C1 segment of cervical spinal cord (tissue), 14 donors: ENCODE results near the gene PDE4D.
"Not testable (repeated sequence)": the region's sequence is repeated elsewhere in the genome, so short reads cannot be mapped to it uniquely, and the experiment has no call there.

Experiments used
- DNase-seq, 14 donors: peaks; one replicate each; lab custom pipeline; 2025; lab: John Stamatoyannopoulos, UW

Gene PDE4D

DNA sequence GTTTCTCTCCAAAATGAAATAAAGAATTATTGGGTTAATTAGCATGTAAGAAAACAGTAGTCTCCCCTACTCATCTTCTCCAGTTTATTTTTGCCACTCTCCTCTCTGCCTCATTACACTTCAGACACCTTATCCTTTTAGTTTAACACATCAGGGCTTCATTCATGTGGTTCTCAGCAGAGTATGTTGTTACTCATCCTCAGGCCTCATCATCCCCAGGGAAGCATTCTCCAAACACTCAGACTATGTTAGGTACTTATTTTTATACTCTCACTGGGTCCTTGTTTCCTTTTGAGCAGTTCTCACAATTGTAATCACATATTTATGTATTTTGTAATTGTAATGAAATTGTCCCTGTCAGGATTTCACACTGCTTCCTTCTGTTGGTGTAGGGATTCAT lies 470.5 kb downstream of the PDE4D start:
- no peak for DNase-seq

DNA sequence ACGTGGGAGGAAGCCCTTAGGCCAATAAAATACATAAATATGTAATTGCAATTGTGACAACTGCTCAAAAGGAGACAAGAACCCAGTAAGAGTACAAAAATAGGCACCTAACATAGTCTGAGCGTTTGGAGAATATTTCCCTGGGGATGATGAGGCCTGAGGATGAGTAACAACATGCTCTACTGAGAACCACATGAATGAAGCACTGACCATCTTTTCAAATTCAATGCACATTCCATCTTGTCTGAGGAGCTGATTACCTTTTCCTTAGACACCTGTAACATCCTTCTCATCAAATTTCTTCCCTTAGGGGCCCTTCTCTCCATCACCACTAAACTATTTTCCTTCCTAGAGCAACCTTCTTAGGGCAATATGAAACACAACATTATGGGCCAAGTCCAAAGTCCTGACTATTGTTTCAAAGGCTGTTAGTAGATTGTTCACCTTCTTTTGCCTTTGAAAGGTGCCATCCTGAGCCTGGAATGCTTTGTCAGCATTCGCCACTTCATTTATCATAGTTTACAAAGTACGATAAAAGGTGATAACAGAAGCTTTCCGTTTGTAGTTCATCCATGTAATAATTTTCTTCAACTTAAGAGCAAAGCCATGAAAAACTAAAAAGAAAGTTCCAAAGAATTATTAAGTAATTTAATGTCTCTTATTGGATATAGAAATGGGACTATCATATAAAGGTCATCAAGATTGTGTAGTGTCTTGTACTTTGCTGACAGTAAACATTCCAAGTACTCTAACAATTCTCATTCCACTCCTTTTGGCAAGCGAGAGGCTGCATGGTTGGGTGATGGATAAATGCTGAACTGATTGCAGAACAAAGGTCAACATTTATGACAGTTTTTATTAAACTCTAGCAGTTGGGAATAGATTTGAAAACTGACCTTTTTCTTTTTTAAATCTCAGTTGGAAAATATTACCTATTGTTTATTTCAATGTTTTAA lies 471.3 kb downstream of the PDE4D start:
- DNase-seq, result no peak

DNA sequence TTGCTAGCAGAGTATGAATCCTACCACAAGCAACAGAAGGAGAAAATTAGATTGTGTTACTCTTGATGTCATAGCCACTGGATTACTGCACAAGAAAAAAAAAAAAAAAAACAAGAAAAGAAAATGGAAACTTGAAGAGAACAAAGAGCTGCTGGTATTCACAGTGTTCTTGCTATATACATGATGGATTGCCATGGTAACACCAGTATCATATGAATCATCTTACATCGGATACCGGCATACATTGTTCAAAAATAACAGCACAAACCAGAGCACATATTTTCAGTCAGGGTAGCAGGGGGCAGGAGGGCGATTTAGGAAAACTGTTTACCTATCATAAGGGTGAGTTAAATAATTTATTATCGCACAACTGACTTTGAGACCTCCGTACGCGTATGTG lies 472.9 kb downstream of the PDE4D start:
- no peak for DNase-seq

DNA sequence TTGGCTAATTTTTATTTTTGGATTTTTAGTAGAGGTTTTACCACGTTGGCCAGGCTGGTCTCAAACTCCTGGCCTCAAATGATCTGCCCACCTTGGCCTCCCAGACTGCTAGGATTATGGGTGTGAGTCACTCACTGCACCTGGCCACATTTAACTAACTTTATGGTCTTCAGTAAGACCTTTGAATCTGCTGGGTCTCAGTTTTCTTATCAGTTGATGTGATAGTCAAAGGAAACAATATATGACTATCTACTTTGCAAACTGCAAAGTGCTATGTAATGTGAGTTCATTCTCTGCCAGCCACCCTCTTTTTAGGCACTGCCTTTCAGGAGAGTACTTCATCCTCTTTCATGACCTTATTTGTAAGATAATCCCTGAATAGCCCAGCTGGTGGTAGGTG lies 474.7 kb downstream of the PDE4D start:
- no peak for DNase-seq

DNA sequence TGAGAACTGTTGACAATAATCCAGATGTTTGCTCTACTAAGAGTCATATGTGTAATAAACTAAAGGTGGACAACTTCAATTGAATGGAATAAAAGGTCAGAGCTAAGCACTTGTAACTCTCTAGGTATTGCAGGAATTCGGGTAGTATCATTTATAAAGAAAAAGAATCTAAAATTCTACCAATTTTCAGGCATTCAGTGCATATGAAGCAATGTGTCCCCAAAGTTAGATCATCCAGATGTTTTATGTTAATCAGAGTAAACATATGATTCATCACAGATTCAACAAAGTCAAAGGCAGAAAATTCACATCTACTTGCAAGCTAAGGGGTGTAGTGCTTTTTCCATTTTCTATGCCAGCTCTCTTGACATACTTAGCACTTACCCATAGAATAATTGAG lies 477.1 kb downstream of the PDE4D start:
- no peak for DNase-seq

DNA sequence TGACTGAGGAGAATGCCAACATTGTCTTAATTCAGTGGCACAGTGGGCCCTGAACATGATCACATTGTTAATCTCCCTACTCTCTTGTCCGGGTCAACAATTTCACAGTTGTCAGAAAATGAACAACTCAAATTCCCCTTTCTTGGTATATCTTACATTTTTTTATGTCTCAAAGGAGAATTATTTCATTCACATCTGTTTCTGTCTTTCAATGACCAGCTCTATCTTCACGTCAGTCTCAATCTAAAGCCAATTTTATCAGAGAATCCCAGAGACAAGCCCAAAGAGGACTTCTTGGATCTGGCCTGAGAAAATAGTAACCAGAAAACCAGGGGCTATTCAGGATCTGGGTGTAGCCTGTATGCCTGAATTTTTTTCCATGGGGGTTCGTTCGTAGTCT lies 477.5 kb downstream of the PDE4D start:
- DNase-seq, result no peak

DNA sequence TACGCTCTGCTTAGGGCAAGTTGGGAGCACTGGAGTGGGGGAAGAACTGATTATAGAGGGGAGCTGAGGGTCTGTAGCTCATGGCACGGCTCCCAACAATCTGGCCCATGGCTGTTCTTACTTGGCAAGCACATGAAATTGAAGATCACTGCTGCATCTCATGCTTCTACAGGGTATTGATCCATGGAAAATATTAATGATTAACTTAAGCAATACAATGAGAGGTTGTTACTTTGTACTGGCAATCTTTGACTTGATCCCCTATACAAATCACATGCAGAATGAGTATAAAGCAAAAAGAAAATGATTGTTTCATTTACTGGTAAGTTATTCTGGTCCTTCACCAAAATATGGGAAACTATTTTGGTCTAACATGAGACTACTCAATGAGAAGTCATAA lies 481.1 kb downstream of the PDE4D start:
- DNase-seq, result no peak

DNA sequence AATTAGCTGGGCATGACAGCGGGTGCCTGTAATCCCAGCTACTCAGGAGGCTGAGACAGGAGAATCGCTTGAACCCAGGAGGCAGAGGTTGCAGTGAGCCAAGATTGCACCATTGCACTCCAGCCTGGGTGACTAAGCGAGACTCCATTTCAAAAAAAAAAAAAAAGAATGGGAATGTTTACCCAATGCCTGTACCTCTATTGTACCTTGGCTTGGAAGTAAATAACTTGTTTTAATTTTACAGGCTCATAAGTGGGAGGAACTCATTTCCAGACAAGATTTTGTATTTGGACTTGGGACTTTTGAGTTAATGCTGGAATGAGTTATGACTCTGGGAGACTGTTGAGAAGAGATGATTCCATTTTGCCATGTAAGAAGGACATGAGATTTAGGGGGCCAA lies 484.5 kb downstream of the PDE4D start:
- not testable (repeated sequence) for DNase-seq

DNA sequence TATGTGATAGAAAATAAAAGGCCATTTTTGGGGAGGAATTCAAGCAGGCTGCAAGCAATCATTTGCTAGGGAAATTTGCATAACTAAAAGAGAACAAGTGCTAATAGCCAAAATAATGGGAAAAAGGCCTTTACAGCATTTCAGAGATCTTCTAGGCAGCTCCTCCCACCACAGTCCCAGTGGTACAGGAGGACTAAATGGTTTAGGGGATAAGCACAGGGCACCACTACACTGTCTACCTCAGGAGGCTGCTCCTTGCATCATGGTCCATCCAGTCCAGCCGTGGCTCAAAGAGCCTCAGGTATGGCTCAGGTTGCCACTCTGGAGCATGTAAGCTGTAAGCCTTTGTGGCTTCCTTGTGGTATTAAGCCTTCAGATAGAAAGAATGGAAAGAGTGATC lies 485.6 kb downstream of the PDE4D start:
- DNase-seq, result no peak

DNA sequence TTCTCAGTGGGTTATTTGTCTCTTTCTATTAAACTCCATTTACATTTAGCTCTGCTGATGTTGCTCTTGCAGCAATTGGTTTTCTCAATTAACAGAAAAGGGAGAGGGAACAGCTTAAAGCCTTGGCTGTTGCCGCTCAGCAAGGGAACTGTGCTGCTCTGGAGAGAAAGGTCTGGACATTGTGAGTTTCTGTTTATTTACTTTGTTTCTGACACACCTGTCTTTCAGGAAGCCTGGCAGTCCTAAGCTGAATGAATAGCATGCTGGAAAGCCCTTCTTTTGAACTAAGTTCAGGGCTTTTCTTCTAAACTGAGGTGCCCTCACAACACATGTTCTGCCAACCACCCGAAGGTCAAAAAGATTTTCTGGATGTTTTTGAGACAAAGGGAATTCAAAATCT lies 491.9 kb downstream of the PDE4D start:
- DNase-seq, result no peak

DNA sequence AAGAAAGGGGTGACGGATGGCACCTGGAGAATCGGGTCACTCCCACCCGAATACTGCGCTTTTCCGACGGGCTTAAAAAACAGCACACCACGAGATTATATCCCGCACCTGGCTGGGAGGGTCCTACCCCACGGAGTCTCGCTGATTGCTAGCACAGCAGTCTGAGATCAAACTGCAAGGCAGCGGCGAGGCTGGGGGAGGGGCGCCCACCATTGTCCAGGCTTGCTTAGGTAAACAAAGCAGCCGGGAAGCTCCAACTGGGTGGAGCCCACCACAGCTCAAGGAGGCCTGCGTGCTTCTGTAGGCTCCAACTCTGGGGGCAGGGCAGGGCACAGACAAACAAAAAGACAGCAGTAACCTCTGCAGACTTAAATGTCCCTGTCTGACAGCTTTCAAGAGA lies 498.6 kb downstream of the PDE4D start:
- DNase-seq, result not testable (repeated sequence)

DNA sequence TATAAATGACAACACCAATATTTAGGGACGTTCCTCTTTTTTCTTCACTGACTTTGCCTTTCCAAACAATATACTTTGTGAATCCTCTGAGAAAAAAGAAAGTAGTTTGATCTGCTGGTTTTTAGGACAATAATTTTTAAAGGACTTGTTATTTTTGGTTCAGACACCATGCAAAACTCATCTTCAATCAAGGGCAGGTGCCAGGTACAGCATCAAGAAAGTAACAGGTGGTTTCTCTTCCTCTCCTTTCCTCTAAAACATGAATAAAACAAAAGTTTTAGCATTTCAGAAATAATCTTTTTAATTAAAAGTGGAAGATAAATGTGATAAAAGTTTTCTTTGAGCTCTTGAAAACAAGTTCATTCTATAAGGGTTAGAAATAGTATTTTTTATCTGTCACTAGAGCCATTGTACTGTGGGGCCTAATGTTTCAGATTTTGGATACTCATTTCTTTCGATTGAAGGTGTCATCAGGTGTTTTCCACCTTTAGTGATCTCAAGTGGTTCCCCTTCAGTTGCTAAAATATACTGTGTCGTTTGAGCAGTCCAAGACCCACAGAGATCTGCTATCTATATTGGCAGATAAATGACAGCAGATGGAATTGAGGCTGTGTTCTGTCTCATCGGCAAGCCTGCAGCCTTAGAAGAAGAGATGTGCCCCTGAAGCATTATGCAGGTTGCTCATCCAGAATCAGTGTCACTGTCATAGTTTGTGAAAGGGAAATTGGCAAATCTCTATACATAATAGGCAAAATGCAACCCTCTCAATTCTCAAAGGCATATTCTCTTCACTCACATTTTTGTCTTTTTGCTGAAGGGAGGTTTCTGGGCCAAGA lies 499.7 kb downstream of the PDE4D start:
- DNase-seq, result peak in 1 of 14 donors; percentile 49

DNA sequence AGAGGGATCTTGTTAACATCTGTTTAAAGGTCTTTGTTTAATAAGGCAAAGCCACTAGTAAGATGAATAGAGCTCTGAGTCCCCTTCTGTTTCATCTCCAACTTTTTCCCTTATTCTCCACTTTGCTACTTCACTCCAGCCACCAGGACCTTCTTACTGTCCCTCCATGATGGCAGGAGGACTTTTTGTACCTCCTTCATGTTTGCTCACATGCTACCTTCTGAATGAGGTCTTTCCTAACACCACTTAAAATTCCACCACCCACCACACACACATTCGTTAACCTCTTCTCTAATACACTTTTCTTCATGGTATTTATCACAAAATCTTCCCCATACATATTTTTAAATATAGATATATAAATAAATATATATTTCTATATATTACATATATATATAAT lies 501.9 kb downstream of the PDE4D start:
- no peak for DNase-seq

DNA sequence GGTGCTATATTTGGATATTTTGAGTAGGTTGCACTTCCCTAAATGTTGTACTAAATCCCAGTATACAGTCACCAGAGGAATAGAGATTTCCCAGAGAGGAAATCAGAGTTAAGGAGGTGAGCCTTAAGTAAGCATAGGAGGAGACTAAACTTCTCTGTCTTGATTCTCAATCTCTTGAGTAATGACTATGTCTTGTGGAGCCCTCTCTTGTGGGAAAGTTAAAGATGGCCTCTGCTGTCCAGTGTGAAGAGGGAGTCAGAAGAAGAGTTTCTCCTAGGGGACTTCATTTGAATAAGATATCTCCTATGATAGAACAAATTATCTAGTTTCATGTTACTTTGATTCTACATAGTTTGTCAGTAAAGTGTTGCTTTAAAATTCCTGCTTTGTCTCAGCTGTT lies 502.5 kb downstream of the PDE4D start:
- no peak for DNase-seq

DNA sequence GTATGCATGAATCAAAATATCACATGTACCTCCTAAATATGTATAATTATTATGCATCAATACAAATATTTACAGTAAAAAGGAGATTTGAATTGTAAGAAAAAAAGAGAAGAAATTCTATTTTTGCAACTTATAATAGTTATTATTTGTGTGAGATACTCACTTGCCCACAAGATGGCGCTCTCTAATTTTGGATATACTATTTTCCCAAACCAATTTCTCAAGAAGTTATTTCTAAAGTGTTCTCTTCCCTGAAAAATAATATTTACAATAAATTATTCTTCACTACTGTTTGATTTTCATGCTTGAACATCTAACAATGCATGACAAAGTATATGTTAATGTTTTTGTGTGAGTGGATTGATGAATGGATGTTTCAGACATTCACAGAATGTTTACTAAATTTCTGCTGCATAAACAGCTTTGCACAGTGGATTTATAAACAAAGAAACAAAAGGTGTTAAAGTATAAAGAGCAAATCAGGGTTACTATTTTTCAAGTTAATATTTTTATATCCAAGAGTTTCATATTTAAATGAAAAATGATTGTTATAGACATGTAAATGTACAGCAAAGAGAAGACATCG lies 503.4 kb downstream of the PDE4D start:
- DNase-seq, result no peak

DNA sequence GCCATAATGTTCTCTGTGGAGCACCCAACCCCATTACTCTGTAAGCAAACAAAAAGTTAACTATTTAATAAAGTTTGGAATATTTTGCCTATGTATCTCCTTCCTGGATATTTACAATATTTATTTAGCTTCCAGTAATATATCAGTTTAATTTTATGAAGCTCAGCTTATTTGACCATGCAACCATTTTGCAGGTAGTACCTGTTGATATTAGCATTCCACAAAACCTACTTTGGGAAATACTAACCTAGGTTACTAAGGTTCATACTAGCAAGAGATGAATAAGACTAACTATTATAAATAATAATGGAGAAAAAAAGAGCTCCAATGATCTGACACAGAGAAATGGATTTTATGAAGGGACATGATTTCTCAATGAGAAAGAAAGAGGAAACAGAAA lies 506.4 kb downstream of the PDE4D start:
- no peak for DNase-seq

DNA sequence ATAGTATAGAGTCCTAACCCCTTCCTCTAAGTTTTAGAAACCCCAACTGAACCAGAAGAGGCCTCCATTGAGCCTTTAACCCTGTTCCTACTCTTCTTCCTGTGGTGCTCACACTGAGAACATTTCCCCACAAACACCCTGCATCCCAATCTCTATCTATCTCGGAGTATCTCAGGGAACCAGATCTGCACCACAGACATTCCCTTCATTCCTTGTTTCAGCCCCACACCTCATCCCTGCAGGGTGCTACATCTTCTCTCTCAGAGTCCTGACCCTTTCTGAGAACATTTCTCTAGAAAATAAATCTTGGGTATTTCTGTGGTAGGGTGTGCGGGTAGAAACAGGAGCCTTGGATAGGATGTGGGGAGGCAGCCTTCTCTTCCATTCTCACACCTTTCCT lies 507.8 kb downstream of the PDE4D start:
- DNase-seq, result no peak

DNA sequence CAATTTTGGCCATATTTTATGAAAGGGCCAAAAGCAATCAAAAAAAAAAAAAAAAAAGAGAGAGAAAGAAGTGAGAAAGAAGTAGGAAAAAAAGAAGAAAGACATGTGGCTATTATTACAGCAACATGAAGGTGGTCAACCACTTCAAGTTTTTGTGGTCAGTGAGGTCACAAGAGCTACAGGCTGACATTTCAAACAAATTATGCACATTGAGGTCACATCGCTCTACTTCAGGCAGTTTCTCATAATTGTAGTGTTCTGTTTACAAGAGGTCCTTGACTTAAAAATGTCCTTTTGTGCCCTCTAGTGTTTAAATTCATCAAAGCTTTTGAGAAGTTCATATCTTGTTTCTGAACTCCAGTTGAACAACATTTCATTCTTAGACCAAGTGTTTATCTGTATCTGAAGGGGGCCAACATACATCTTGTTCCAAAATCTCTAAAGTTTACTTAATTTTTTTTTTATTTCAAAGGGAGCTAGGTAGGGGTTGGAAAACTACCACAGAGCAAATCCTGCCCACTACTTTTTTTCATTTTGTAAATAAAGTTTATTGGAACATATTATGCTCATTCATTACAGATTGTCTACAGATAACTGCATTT lies 513.1 kb downstream of the PDE4D start:
- DNase-seq, result peak in 1 of 14 donors; percentile 7

DNA sequence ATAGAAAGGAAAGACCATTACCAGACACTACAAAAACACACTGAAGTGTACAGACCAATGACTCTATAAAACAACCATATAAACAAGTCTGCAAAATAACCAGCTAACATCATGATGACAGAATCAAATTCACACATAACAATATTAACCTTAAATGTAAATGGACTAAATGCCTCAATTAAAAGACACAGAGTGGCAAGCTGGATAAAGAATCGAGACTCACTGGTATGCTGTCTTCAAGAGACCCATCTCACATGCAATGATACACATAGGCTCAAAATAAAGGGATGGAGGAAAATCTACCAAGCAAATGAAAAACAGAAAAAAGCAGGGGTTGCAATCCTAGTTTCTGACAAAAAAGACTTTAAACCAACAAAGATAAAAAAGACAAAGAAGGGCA lies 519.5 kb downstream of the PDE4D start:
- not testable (repeated sequence) for DNase-seq

DNA sequence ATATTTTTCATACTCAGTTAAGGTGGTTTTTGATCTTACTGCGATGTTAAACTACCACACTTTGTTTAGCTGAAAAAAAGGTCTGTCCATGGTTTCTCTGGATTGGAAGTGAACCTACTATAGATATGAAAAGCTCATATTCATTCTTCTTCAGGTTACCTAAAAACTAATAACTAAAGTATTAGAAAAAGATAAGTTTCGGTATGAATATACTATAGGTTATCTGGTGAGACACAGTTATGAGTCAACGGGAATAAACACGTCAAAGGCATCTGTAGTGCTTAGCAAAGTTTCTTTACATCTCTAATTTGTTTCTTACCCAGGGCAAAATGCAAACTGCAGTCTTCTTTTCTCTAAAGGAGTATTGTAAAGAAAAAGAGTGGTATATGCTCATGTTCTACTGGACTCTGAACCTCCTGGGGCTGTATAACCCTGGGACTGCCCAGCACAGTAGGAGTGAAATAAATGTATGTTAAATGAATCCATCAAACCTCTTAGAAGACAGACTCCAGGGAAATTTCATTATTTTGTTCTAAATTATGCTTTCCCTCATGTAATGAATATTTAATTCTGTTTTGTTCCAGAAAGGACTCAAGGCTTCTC lies 521.9 kb downstream of the PDE4D start:
- DNase-seq, result no peak

DNA sequence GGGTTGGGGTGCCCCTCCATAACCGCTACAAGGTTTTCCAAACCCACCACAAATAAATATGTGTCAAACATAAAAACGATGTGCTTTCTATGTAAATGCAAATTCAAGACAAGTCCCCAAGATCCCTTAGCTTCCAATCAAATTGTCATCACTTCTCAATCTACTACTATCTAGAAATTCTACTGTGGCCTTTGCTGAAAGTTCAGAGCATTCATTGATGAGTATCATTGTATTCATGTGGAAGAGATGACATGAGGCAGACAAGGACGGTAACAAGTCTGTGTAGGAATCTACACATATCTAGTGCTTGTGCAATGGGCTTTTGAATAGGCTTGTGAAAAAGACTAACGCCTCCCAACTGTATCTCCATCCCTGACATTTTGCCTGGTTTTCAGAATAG lies 524.6 kb downstream of the PDE4D start:
- no peak for DNase-seq
